Progenitor cell of endocrine pancreas (in vitro differentiated cells): ENCODE measurements around the gene ZNF419. TPM values are rescaled to one million over a fixed set of nuclear protein-coding genes. Genes with fewer than 3 reads are reported as not detected.
A peak's percentile ranks its signal among the peaks of the same experiment; 100 is the strongest.
"Not testable (repeated sequence)": the region's sequence is repeated elsewhere in the genome, so short reads cannot be mapped to it uniquely, and the experiment has no call there.

Experiments
- DNase-seq: peaks from one replicate; pipeline ENCODE4 v3.0.0; 2021; ENCODE audit warnings: low spot score; ENCODE audit not compliant: unreplicated experiment
- H3K27ac Mint-ChIP-seq: 2 replicates; pipeline ENCODE4 v1.8.0; 2021; ENCODE audit warnings: mild to moderate bottlenecking, moderate library complexity, mixed read lengths
- H3K27me3 Mint-ChIP-seq: 2 replicates; pipeline ENCODE4 v1.8.0; 2021; ENCODE audit warnings: mixed read lengths
- H3K36me3 Mint-ChIP-seq: 2 replicates; pipeline ENCODE4 v1.8.0; 2022; ENCODE audit warnings: mixed read lengths; ENCODE audit not compliant: insufficient read depth
- H3K4me1 Mint-ChIP-seq: 2 replicates; pipeline ENCODE4 v1.8.0; 2021; ENCODE audit warnings: low read depth, mixed read lengths
- H3K4me3 Mint-ChIP-seq: 2 replicates; pipeline ENCODE4 v1.8.0; 2021; ENCODE audit warnings: low read depth, mild to moderate bottlenecking, moderate library complexity, mixed read lengths
- H3K9me3 Mint-ChIP-seq: 2 replicates; pipeline ENCODE4 v1.8.0; 2021; ENCODE audit warnings: low read depth, mixed read lengths
- total RNA-seq: library from RNA; stranded (reverse); gene quantifications from 2 replicates; pipeline ENCODE4 v1.2.1, GENCODE V29; 2021
- TF ChIP-seq, protein P1 (sequence below): fragments of 200-600 bp; sonication (generic); IDR thresholded peaks from one replicate; pipeline ENCODE4 v1.5.0; 2021; ENCODE audit warnings: antibody characterized with exemption, mild to moderate bottlenecking; ENCODE audit not compliant: unreplicated experiment

The ZNF419 gene
- total RNA-seq, 1 donor from 2014 or later: 23.4 TPM

DNA sequence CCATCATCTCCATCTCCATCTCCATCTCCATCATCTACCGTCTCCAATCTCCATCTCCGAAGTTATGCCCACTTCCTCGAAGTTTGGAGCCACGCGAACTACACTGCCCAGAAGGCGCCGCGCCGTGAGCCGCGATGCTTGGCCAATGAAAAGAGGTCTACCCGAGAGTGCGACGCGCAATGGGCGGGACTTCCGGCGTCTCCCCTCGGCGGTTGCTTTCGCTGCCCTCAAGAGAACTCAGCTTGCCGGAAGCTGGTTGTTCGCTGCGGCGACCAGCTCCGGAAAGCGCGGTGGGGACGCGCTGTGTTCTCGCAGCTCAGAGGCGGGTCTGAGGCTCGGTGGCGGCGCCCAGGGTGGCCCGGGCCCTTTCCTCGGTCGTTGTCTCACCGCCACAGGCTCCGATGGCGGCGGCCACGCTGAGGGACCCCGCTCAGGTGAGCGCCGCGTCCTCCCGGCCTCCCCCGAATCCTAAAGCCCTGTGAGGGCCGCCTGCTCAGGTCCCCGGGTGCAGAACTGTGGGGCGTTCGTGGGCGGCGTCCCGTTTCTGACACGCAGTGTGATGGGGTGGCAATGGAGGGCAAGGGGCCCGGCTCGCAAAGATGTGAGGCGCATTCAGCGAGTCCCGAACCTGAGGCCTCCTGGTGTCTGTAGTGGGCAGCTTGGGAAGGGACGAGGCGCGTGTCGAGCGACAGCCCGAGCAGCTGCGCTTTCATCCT, 12.3 kb downstream of the ZNF419 start, which contains the start of gene ZNF773:
Gene ZNF773, plus strand, starts transcription at position 259 of the 716 bp plus-strand sequence. Its CDS starts 143 bp downstream, at position 402.
- not testable (repeated sequence) for H3K27me3 Mint-ChIP-seq, H3K4me1 Mint-ChIP-seq
- DNase-seq: peak; percentile 81
- peaks cover 48% of the 10 kb centered on the region for H3K9me3 Mint-ChIP-seq
- H3K4me3 Mint-ChIP-seq: peak within 1 kb of the TSS; percentile 79
- peaks cover 51% of the 10 kb centered on the region for H3K36me3 Mint-ChIP-seq
- peak within 1 kb of the TSS; percentile 69 for H3K27ac Mint-ChIP-seq

DNA sequence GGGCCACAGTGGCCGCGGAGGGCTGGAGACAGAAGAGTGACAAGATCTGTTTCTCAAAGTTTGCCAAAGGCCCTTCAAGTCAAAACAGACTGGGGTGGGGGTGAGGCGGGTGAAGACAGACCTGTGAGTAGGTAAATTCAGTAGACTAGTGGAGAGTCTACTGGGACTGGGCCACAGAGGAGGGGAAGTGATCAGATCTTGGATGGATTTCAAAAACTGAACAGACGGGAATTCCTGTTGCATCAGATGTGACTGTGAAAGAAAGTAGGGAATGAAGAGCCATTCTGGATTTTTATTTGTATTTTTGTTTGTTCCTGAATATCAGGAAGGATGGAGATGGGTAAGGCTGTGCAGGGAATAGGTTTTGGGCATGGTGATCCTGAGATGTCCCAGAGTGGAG, 12.8 kb downstream of the ZNF419 start:
- Mint-ChIP-seq H3K9me3 (peaks cover 47% of the 10 kb centered on the region), H3K27ac (peak overlapping the region; percentile 29), H3K36me3 (peaks cover 50% of the 10 kb centered on the region), H3K4me3 (peak overlapping the region; percentile 79)
- not testable (repeated sequence) for H3K27me3 Mint-ChIP-seq, DNase-seq, H3K4me1 Mint-ChIP-seq

DNA sequence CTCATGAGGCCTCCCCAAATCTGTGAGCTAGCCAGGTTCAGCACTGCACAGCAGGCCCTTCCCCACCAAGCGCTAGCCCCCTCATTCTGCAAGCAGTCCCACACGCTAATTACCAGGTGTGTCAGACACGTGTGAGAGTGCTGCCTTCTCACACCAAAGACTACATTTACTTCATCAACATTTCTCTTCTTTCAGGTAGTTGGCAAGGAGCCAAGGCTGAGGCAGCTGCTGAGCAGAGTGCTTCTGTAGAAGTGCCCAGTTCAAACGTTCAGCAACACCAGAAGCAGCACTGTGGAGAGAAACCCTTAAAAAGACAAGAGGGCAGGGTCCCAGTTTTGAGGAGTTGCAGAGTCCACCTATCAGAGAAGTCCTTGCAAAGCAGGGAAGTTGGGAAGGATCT, 18.6 kb downstream of the ZNF419 start:
- no peak overlapping the region for H3K27ac Mint-ChIP-seq
- H3K4me3 Mint-ChIP-seq: no peak overlapping the region
- H3K9me3 Mint-ChIP-seq: peaks cover 59% of the 10 kb centered on the region
- no peaks in the 10 kb centered on the region for H3K27me3 Mint-ChIP-seq
- H3K4me1 Mint-ChIP-seq: no peaks in the 10 kb centered on the region
- DNase-seq: no peak
- TF ChIP-seq, protein P1, sequence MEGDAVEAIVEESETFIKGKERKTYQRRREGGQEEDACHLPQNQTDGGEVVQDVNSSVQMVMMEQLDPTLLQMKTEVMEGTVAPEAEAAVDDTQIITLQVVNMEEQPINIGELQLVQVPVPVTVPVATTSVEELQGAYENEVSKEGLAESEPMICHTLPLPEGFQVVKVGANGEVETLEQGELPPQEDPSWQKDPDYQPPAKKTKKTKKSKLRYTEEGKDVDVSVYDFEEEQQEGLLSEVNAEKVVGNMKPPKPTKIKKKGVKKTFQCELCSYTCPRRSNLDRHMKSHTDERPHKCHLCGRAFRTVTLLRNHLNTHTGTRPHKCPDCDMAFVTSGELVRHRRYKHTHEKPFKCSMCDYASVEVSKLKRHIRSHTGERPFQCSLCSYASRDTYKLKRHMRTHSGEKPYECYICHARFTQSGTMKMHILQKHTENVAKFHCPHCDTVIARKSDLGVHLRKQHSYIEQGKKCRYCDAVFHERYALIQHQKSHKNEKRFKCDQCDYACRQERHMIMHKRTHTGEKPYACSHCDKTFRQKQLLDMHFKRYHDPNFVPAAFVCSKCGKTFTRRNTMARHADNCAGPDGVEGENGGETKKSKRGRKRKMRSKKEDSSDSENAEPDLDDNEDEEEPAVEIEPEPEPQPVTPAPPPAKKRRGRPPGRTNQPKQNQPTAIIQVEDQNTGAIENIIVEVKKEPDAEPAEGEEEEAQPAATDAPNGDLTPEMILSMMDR: no peak
- peaks cover 79% of the 10 kb centered on the region for H3K36me3 Mint-ChIP-seq

DNA sequence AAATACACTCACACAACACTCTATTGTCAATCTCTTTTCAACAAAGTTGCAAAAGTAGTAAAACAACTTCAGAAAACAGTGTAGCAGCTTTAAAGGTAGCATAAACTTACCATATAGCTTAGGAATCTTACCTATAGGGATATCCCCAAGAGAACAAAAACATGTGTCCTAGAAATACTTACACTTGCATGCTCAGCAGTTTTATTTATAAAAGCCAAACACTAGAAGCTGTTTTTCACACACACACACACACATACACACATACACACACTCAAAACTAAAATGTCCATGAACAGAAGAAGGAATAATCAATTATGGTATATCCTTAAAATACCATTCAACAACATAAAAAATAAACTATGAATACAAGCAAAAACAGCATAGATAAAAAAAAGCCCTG, 23.9 kb downstream of the ZNF419 start:
- H3K4me1 Mint-ChIP-seq: no peaks in the 10 kb centered on the region
- peaks cover 62% of the 10 kb centered on the region for H3K9me3 Mint-ChIP-seq
- TF ChIP-seq, protein P1: no peak
- no peak overlapping the region for H3K27ac Mint-ChIP-seq
- no peak for DNase-seq
- H3K36me3 Mint-ChIP-seq: peaks cover 67% of the 10 kb centered on the region
- no peak overlapping the region for H3K4me3 Mint-ChIP-seq
- H3K27me3 Mint-ChIP-seq: no peaks in the 10 kb centered on the region

DNA sequence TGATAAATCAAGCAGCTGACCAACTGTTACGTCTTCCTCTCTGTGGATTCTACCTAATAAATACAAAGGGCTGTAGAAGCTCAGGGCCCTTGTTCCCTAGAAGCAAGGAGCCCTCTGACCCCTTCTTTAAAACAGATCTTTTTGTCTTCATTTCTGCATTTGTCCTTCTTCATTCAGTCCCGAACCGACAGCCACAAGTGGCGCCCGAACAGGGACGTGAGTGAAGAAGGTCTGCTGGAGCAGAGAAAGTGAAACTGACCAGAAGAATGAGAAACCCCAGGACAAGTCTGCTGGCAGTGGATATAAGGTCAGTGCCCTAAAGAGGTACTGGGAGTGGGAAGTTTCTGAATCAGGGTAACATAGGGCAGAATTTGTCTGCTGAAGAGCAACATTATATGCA, 25.3 kb downstream of the ZNF419 start:
- Mint-ChIP-seq H3K27ac (no peak overlapping the region), H3K4me1 (no peaks in the 10 kb centered on the region), H3K36me3 (peaks cover 60% of the 10 kb centered on the region), H3K9me3 (peaks cover 57% of the 10 kb centered on the region), H3K27me3 (no peaks in the 10 kb centered on the region), H3K4me3 (no peak overlapping the region)
- TF ChIP-seq, protein P1: no peak
- DNase-seq: no peak

DNA sequence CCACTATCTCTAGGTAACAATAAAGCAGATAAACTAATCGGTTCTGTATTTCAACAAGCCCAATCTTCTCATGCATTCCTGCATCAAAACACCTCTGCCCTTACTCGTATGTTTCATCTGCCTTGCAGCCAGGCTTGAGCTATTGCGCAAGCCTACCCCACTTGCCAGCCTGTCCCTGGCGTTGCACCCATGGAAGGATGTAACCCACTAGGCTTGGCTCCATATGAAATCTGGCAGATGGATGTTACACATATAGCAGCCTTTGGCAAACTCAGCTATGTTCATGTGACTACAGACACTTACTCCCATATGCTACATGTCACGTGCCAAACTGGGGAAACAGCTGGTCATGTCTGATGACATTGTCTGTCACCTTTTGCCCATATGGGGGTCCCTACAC, 27.7 kb downstream of the ZNF419 start:
- TF ChIP-seq, protein P1: no peak
- no peak overlapping the region for H3K27ac Mint-ChIP-seq
- no peak overlapping the region for H3K4me3 Mint-ChIP-seq
- peaks cover 44% of the 10 kb centered on the region for H3K36me3 Mint-ChIP-seq
- no peak for DNase-seq
- no peaks in the 10 kb centered on the region for H3K27me3 Mint-ChIP-seq
- H3K9me3 Mint-ChIP-seq: peaks cover 47% of the 10 kb centered on the region
- H3K4me1 Mint-ChIP-seq: no peaks in the 10 kb centered on the region

DNA sequence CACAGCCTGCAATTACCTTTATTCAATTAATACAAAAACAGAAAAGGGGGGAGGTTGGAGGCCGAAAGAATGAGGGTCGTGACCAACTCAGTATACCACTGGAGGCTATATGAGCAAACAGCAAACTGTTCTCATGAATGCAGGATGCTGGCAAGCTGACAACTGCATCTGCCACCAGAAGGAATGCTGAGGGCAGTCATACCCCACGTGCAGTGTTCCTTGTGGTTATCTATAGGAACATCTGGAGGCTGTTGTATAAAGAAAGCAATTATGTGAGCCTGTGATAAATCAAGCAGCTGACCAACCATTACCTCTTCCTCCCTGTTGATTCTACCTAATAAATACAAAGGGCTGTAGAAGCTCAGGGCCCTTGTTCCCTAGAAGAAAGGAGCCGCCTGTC, 30.5 kb downstream of the ZNF419 start:
- H3K27me3 Mint-ChIP-seq, H3K27ac Mint-ChIP-seq, H3K4me1 Mint-ChIP-seq, DNase-seq, H3K4me3 Mint-ChIP-seq: not testable (repeated sequence)
- peaks cover 36% of the 10 kb centered on the region for H3K36me3 Mint-ChIP-seq
- H3K9me3 Mint-ChIP-seq: peaks cover 37% of the 10 kb centered on the region
